Nasal cavity respiratory epithelium epithelial cell of viscerocranial mucosa (primary cell): ENCODE results near the gene SP140L. TPM values are rescaled to one million over a fixed set of nuclear protein-coding genes. Genes with fewer than 3 reads are reported as not detected.

Experiments used
- total RNA-seq: library from RNA; depleted of rRNA; stranded (reverse); fragments of >200 nt; gene quantifications from 2 replicates; pipeline ENCODE4 v1.2.3, GENCODE V29; 2014

The SP140L gene
- total RNA-seq, result 2.1 and 10.3 TPM in 2 replicates

GRCh38 chr2:230326453-230327417 is at the start of gene SP140L:
SP140L (plus strand) TSS chr2:230327193; CDS start chr2:230327270, 77 bp downstream.

GRCh38 chr2:230416061-230416721 is 89.2 kb downstream of the SP140L start, which contains the start of gene SP100:
SP100 (plus strand) TSS chr2:230416201; CDS start chr2:230416297, 96 bp downstream.

Other genes starting within 250 kb of the SP140L start
- gene SP110, start 107.2 kb upstream of the SP140L start, total RNA-seq, result 1.7 and 9.9 TPM in 2 replicates
- under 0.01 and 0.36 TPM in 2 replicates for gene SP140, start 101.5 kb upstream of the SP140L start, total RNA-seq
- gene SP100, start 89.0 kb downstream of the SP140L start, total RNA-seq, result 19.1 and 34.5 TPM in 2 replicates